Kidney (tissue), 14 donors: ENCODE data around the gene APRT. TPM values are rescaled to one million over a fixed set of nuclear protein-coding genes. Genes with fewer than 3 reads are reported as not detected.

Source experiments
- DNase-seq, 5 donors: peaks; one replicate each; pipeline ENCODE4 v3.0.0-alpha.2; 2013 to 2020
- FAIRE-seq: peaks from 2 replicates; lab custom pipeline; 2012; peaks lifted over from hg19 to GRCh38; lab: Jason Lieb, UNC
- H3K27ac ChIP-seq, 2 donors: one replicate each; pipeline ENCODE4 v1.7.0; 2013; ENCODE audit warnings: low read depth in 2 of 2, low read length in 2 of 2, inconsistent platforms in 1 of 2
- H3K27me3 ChIP-seq: one replicate; pipeline ENCODE4 v1.7.1; 2013; ENCODE audit warnings: low read length, inconsistent platforms; ENCODE audit not compliant: control insufficient read depth, insufficient read depth
- H3K36me3 ChIP-seq, 3 donors: one replicate each; pipeline versions ENCODE4 v1.7.0 to v1.7.1; 2013; ENCODE audit warnings: low read length in 3 of 3, control low read depth in 1 of 3, inconsistent platforms in 1 of 3; ENCODE audit not compliant: insufficient read depth in 3 of 3, control insufficient read depth in 2 of 3
- H3K4me1 ChIP-seq, 3 donors: one replicate each; pipeline versions ENCODE4 v1.7.0 to v1.7.1; 2013; ENCODE audit warnings: low read length in 3 of 3, inconsistent platforms in 1 of 3, low read depth in 1 of 3; ENCODE audit not compliant: control insufficient read depth in 2 of 3, insufficient read depth in 2 of 3
- H3K4me3 ChIP-seq, 3 donors: one replicate each; pipeline versions ENCODE4 v1.7.0 to v1.8.1; 2013; ENCODE audit warnings: low read length in 3 of 3, control low read depth in 1 of 3, inconsistent platforms in 1 of 3
- H3K9ac ChIP-seq, 3 donors: one replicate each; pipeline versions ENCODE4 v1.7.0 to v1.7.1; 2013; ENCODE audit warnings: low read length in 3 of 3, control low read depth in 1 of 3, inconsistent platforms in 1 of 3
- H3K9me3 ChIP-seq, 3 donors: one replicate each; pipeline versions ENCODE4 v1.7.0 to v1.7.1; 2013; ENCODE audit warnings: low read length in 3 of 3, control low read depth in 1 of 3, inconsistent platforms in 1 of 3; ENCODE audit not compliant: control insufficient read depth in 2 of 3, insufficient read depth in 1 of 3
- CTCF ChIP-seq: IDR thresholded peaks from 3 replicates; pipeline ENCODE4 v1.5.1; 2012; ENCODE audit warnings: mild to moderate bottlenecking, moderate library complexity, borderline replicate concordance; ENCODE audit not compliant: insufficient read depth; ENCODE audit errors: extremely low read depth
- intact Hi-C: fragments of 100-400 bp; cut with DNase I; formaldehyde crosslinking; loops from one replicate; pipeline ENCODE4 v1.11.1; 2022
- polyA plus RNA-seq: library from polyadenylated mRNA; stranded (reverse); fragments of 350-450 nt; fragmentation: Illumina TruSeq; extraction: RNeasy Lipid Tissue Mini Kit (QIAGEN cat#74804); gene quantifications from one replicate; pipeline ENCODE4 v1.2.3, GENCODE V29; 2014; ENCODE audit warnings: low read depth, low replicate concordance; ENCODE audit not compliant: insufficient read depth
- total RNA-seq: library from RNA; stranded (reverse); fragmentation: NEBNext Ultra II Directional; extraction: Animal tissue kit (Norgen Biotek cat#: 25700); gene quantifications from one replicate; pipeline ENCODE4 v1.2.1, GENCODE V29; 2021
- donor health status: control.
- donor health status: control.
- donor health status: control.
- donor health status: control.
- donor health status: control.
- donor health status: DM: yes; HTN: yes; CAD: no.
- donor health status: Normal renal cell carcinoma (clear cell type).

The APRT gene
- total and polyA plus RNA-seq, 2 donors from 2014 or later: 105 to 204 TPM

GRCh38 chr16:88859381-88860091, 47.8 kb upstream of the APRT start:
- FAIRE-seq: no peak
- H3K4me1 ChIP-seq: peaks cover 0 to 14% (median 3%) of the 10 kb centered on the region in 3 donors
- TF ChIP-seq CTCF: no peak

GRCh38 chr16:88857728-88858339, 46.1 kb upstream of the APRT start:
- intact Hi-C loops: no loop called here

More at GRCh38 chr16:88859381-88860091, 47.8 kb upstream of the APRT start:
- H3K9me3 ChIP-seq: no peaks in the 10 kb centered on the region
- peaks cover 2 to 30% (median 3%) of the 10 kb centered on the region in 3 donors for H3K36me3 ChIP-seq
- H3K27me3 ChIP-seq: no peaks in the 10 kb centered on the region
- intact Hi-C loops: no loop called here
- no peak overlapping the region for H3K9ac ChIP-seq
- H3K27ac ChIP-seq: no peak overlapping the region
- DNase-seq: no peak
- no peak overlapping the region for H3K4me3 ChIP-seq

GRCh38 chr16:88856828-88857727, 45.4 kb upstream of the APRT start, which contains the start of the genes GALNS and TRAPPC2L:
GALNS (minus strand) TSS chr16:88856947; CDS start chr16:88856877, 70 bp downstream.
TRAPPC2L (plus strand) TSS chr16:88857127; CDS start chr16:88857151, 24 bp downstream.
- DNase-seq (peak; percentile 98 to 99 (median 98)), FAIRE-seq (no peak)
- no peak for TF ChIP-seq CTCF
- H3K4me1 ChIP-seq: peaks cover 0 to 14% (median 3%) of the 10 kb centered on the region in 3 donors
- H3K27me3 ChIP-seq: no peaks in the 10 kb centered on the region
- intact Hi-C loops: no loop called here
- H3K27ac ChIP-seq: peak within 1 kb of the TSS in 1 of 2 donors; percentile 67
- no peaks in the 10 kb centered on the region for H3K9me3 ChIP-seq
- peaks cover 2 to 23% (median 3%) of the 10 kb centered on the region in 3 donors for H3K36me3 ChIP-seq
- peak within 1 kb of the TSS; percentile 57 to 91 (median 60) for H3K9ac ChIP-seq
- H3K4me3 ChIP-seq: peak within 1 kb of the TSS; percentile 79 to 96 (median 83)

More at GRCh38 chr16:88857728-88858339, 46.1 kb upstream of the APRT start:
- H3K36me3 ChIP-seq: peaks cover 2 to 30% (median 3%) of the 10 kb centered on the region in 3 donors
- H3K27ac ChIP-seq: no peak overlapping the region
- DNase-seq (peak; percentile 71 to 90 (median 81)), FAIRE-seq (no peak)
- H3K4me1 ChIP-seq: peaks cover 0 to 14% (median 3%) of the 10 kb centered on the region in 3 donors
- no peaks in the 10 kb centered on the region for H3K9me3 ChIP-seq
- H3K9ac ChIP-seq: peak overlapping the region; percentile 57 to 91 (median 60)
- TF ChIP-seq CTCF: peak; percentile 69
- H3K4me3 ChIP-seq: peak overlapping the region; percentile 79 to 96 (median 83)
- H3K27me3 ChIP-seq: no peaks in the 10 kb centered on the region
